Neuron (in vitro differentiated cells): ENCODE data around the gene EVL.

Experiments used
- H2AFZ ChIP-seq: one replicate; pipeline ENCODE4 v1.6.1; 2013; ENCODE audit warnings: low read depth, mild to moderate bottlenecking, inconsistent platforms, low read length, moderate library complexity
- H3K27me3 ChIP-seq: one replicate; pipeline ENCODE4 v1.6.1; 2013; ENCODE audit warnings: low read length; ENCODE audit not compliant: insufficient read depth
- H3K36me3 ChIP-seq: one replicate; pipeline ENCODE4 v1.6.1; 2013; ENCODE audit warnings: low read length; ENCODE audit not compliant: insufficient read depth
- H3K4me1 ChIP-seq: one replicate; pipeline ENCODE4 v1.6.1; 2013; ENCODE audit warnings: low read length; ENCODE audit not compliant: insufficient read depth
- H3K4me3 ChIP-seq: 2 replicates; pipeline ENCODE4 v1.5.1; 2013; ENCODE audit warnings: mild to moderate bottlenecking, low read length, moderate library complexity
- H3K9me3 ChIP-seq: one replicate; pipeline ENCODE4 v1.6.1; 2013; ENCODE audit warnings: low read length

Gene EVL

GRCh38 chr14:100031506-100032281, 33.5 kb upstream of the EVL start:
- Histone ChIP-seq H3K27me3 (no peaks in the 10 kb centered on the region), H3K4me1 (no peaks in the 10 kb centered on the region), H3K4me3 (no peak overlapping the region), H3K9me3 (no peaks in the 10 kb centered on the region), H2AFZ (no peak overlapping the region), H3K36me3 (no peaks in the 10 kb centered on the region)

- no peaks in the 10 kb centered on the region for H3K36me3 ChIP-seq
- no peaks in the 10 kb centered on the region for H3K9me3 ChIP-seq
- H2AFZ ChIP-seq, result no peak overlapping the region
- no peak overlapping the region for H3K4me3 ChIP-seq
- no peaks in the 10 kb centered on the region for H3K27me3 ChIP-seq
- H3K4me1 ChIP-seq, result no peaks in the 10 kb centered on the region
Observed at GRCh38 chr14:100032738-100033137, 32.5 kb upstream of the EVL start.

- Histone ChIP-seq H3K4me1 (no peaks in the 10 kb centered on the region), H3K27me3 (no peaks in the 10 kb centered on the region), H3K9me3 (no peaks in the 10 kb centered on the region), H3K36me3 (no peaks in the 10 kb centered on the region), H2AFZ (no peak overlapping the region), H3K4me3 (no peak overlapping the region)
Observed at GRCh38 chr14:100033347-100034075, 31.7 kb upstream of the EVL start.

- no peaks in the 10 kb centered on the region for H3K27me3 ChIP-seq
- no peak overlapping the region for H3K4me3 ChIP-seq
- H3K9me3 ChIP-seq, result no peaks in the 10 kb centered on the region
- H2AFZ ChIP-seq, result no peak overlapping the region
- no peaks in the 10 kb centered on the region for H3K36me3 ChIP-seq
- no peaks in the 10 kb centered on the region for H3K4me1 ChIP-seq
Observed at GRCh38 chr14:100034468-100034867, 30.8 kb upstream of the EVL start.

- H3K4me3 ChIP-seq, result no peak overlapping the region
- no peaks in the 10 kb centered on the region for H3K9me3 ChIP-seq
- no peaks in the 10 kb centered on the region for H3K27me3 ChIP-seq
- H3K36me3 ChIP-seq, result no peaks in the 10 kb centered on the region
- H3K4me1 ChIP-seq, result no peaks in the 10 kb centered on the region
- H2AFZ ChIP-seq, result no peak overlapping the region
Observed at GRCh38 chr14:100034961-100035500, 30.2 kb upstream of the EVL start.

- no peak overlapping the region for H3K4me3 ChIP-seq
- H3K36me3 ChIP-seq, result no peaks in the 10 kb centered on the region
- H3K27me3 ChIP-seq, result no peaks in the 10 kb centered on the region
- H2AFZ ChIP-seq, result no peak overlapping the region
- no peaks in the 10 kb centered on the region for H3K4me1 ChIP-seq
- H3K9me3 ChIP-seq, result no peaks in the 10 kb centered on the region
Observed at GRCh38 chr14:100035700-100036099, 29.5 kb upstream of the EVL start.

- Histone ChIP-seq H2AFZ (no peak overlapping the region), H3K36me3 (no peaks in the 10 kb centered on the region), H3K4me3 (no peak overlapping the region), H3K4me1 (no peaks in the 10 kb centered on the region), H3K27me3 (no peaks in the 10 kb centered on the region), H3K9me3 (no peaks in the 10 kb centered on the region)
Observed at GRCh38 chr14:100037353-100037752, 27.9 kb upstream of the EVL start.

- Histone ChIP-seq H3K4me1 (no peaks in the 10 kb centered on the region), H3K9me3 (no peaks in the 10 kb centered on the region), H3K36me3 (no peaks in the 10 kb centered on the region), H2AFZ (no peak overlapping the region), H3K4me3 (no peak overlapping the region), H3K27me3 (no peaks in the 10 kb centered on the region)
Observed at GRCh38 chr14:100038065-100038464, 27.2 kb upstream of the EVL start.

- Histone ChIP-seq H2AFZ (no peak overlapping the region), H3K27me3 (no peaks in the 10 kb centered on the region), H3K4me1 (no peaks in the 10 kb centered on the region), H3K36me3 (no peaks in the 10 kb centered on the region), H3K9me3 (no peaks in the 10 kb centered on the region), H3K4me3 (no peak overlapping the region)
Observed at GRCh38 chr14:100039903-100040302, 25.3 kb upstream of the EVL start.

GRCh38 chr14:100041271-100041670, 24.0 kb upstream of the EVL start:
- H3K4me1 ChIP-seq, result no peaks in the 10 kb centered on the region
- no peaks in the 10 kb centered on the region for H3K9me3 ChIP-seq
- H3K36me3 ChIP-seq, result no peaks in the 10 kb centered on the region
- H2AFZ ChIP-seq, result no peak overlapping the region
- H3K4me3 ChIP-seq, result no peak overlapping the region
- H3K27me3 ChIP-seq, result no peaks in the 10 kb centered on the region

GRCh38 chr14:100042286-100042685, 22.9 kb upstream of the EVL start:
- no peaks in the 10 kb centered on the region for H3K4me1 ChIP-seq
- no peak overlapping the region for H2AFZ ChIP-seq
- no peak overlapping the region for H3K4me3 ChIP-seq
- H3K36me3 ChIP-seq, result no peaks in the 10 kb centered on the region
- H3K9me3 ChIP-seq, result no peaks in the 10 kb centered on the region
- no peaks in the 10 kb centered on the region for H3K27me3 ChIP-seq

- Histone ChIP-seq H3K4me3 (no peak overlapping the region), H3K27me3 (no peaks in the 10 kb centered on the region), H3K9me3 (no peaks in the 10 kb centered on the region), H3K4me1 (no peaks in the 10 kb centered on the region), H2AFZ (no peak overlapping the region), H3K36me3 (no peaks in the 10 kb centered on the region)
Observed at GRCh38 chr14:100045642-100046344, 19.4 kb upstream of the EVL start.

- Histone ChIP-seq H3K4me1 (no peaks in the 10 kb centered on the region), H3K36me3 (no peaks in the 10 kb centered on the region), H2AFZ (no peak overlapping the region), H3K27me3 (no peaks in the 10 kb centered on the region), H3K9me3 (no peaks in the 10 kb centered on the region), H3K4me3 (no peak overlapping the region)
Observed at GRCh38 chr14:100047600-100047999, 17.6 kb upstream of the EVL start.
